Measurements from ENCODE around the gene ATL1.

The ATL1 gene

DNA sequence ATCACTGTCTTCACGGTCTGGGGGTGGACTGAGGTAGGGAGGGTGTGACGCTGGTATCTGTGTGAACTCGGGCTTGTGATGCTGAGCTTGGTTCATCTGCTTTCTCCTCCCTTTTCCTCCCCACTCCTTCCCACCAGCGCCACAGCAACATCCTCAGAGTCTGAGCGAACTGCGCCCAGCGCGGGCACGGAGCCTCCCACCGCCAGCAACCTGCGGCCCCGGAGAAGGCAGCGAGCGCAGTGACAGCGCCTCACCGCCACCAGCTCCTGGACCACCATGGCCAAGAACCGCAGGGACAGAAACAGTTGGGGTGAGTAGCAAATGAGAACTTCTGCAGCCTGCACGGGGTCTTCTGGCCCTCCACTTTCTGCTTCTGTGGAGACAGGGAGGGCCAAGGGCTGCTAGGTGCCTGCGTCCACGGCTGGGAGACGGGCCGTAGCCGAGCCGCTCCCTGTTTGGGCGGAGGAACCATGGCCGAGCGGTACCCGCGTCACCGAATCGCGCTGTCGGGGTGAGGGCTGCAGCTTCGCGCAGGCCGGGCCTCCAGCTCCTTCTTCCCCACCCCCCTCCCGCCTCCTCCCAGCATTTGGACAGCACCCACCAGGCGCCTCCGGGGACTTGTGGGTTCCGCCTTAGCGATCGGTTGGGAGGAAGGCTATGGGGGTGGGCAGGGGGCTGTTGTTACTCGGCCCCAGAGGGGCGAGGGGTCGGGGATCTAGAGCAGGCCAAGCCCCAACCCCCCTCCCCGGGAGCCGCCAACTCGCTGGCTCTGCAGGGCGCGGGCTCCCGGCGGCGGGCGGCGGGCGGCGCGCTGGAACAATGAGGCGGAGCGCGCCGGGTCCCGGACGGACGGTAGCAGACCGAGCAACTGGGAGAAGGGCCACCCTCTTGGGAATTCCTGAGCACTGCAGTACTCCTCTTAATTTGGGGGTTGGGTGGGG is at the start of gene ATL1:
TSS of gene ATL1 (plus strand) at position 156 of the 941 bp plus-strand sequence. CDS start at position 277, 121 bp downstream.
- in situ Hi-C loops (cut with MboI; ENCODE audit: low sequenced_read_pairs), result no loop called here

DNA sequence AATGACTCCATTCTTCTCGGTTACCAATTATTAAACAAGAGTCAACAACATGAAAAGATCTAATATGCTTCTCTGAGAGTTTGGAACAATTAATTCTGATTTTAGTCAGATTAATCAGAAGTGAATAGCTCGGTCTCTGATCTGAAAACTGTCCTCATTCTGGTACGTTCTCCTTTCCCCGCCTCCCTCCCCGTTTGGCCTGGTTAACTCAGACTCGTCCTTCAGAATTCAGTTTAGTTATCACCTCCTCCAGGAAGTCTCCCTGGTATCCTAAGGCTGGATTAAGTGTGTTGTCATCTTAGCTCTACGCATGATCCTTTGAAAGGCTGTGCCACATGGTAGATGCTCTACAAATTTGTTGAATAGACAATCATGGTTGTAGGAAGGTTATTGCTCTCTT is 49.8 kb upstream of the ATL1 start:
- in situ Hi-C loops (cut with MboI; ENCODE audit: low sequenced_read_pairs), result no loop called here

- in situ Hi-C loops (cut with MboI; ENCODE audit: low sequenced_read_pairs), result no loop called here
Observed at GRCh38 chr14:50512463-50512862, 47.5 kb upstream of the ATL1 start.

GRCh38 chr14:50516091-50516490 is 43.9 kb upstream of the ATL1 start:
- in situ Hi-C loops (cut with MboI; ENCODE audit: low sequenced_read_pairs), result no loop called here

GRCh38 chr14:50520947-50521815 is 38.8 kb upstream of the ATL1 start:
- in situ Hi-C loops (cut with MboI; ENCODE audit: low sequenced_read_pairs), result no loop called here

- in situ Hi-C loops (cut with MboI; ENCODE audit: low sequenced_read_pairs), result no loop called here
Observed at GRCh38 chr14:50521912-50522341, 38.0 kb upstream of the ATL1 start.

GRCh38 chr14:50523271-50524041 is 36.5 kb upstream of the ATL1 start:
- in situ Hi-C loops (cut with MboI; ENCODE audit: low sequenced_read_pairs), result no loop called here

GRCh38 chr14:50524060-50524459 is 35.9 kb upstream of the ATL1 start:
- in situ Hi-C loops (cut with MboI; ENCODE audit: low sequenced_read_pairs), result no loop called here

DNA sequence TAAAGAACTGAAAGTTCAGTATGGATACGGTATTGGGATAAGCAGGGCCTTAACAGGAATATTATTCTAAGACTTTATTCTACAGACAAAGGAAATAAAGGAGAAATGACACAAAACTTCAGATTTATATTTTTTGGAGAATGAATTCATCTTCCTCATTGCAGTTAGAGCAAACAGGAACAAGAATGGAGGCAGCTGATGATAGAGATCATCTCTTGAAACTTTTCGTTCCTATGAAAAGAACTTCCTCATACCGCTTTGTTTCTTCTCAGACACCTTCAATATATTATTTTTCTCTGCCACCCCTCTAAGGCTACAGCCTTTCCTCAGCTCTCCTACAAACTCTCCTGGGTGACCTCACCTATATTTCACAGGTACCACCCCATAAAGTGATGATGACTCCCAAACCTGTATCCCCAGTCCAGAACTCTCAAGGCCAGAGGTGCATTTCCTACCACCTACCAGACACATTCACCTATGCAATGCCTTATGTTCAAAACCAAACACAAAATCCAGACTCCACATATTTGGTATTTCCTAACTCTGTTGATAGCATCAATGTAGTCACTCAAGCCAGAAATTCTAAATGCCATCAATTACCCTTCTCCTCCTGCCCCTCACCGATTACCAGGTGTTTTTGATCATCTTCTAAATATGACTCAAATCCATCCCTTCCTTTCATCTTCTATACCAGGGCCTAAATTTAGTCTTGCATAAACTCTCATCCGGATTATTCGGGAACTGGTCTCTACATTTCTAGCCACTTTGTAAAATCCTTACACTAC is 35.0 kb upstream of the ATL1 start:
- in situ Hi-C loops (cut with MboI; ENCODE audit: low sequenced_read_pairs), result loop anchor here (25.0 kb wide), 1 partner anchor 213 kb away; the partner anchor contains the start of genes DMAC2L and L2HGDH

- in situ Hi-C loops (cut with MboI; ENCODE audit: low sequenced_read_pairs), result loop anchor here (25.0 kb wide), 1 partner anchor 216 kb away; the partner anchor contains the start of genes DMAC2L and L2HGDH
Observed at GRCh38 chr14:50528000-50528399, 31.9 kb upstream of the ATL1 start.

DNA sequence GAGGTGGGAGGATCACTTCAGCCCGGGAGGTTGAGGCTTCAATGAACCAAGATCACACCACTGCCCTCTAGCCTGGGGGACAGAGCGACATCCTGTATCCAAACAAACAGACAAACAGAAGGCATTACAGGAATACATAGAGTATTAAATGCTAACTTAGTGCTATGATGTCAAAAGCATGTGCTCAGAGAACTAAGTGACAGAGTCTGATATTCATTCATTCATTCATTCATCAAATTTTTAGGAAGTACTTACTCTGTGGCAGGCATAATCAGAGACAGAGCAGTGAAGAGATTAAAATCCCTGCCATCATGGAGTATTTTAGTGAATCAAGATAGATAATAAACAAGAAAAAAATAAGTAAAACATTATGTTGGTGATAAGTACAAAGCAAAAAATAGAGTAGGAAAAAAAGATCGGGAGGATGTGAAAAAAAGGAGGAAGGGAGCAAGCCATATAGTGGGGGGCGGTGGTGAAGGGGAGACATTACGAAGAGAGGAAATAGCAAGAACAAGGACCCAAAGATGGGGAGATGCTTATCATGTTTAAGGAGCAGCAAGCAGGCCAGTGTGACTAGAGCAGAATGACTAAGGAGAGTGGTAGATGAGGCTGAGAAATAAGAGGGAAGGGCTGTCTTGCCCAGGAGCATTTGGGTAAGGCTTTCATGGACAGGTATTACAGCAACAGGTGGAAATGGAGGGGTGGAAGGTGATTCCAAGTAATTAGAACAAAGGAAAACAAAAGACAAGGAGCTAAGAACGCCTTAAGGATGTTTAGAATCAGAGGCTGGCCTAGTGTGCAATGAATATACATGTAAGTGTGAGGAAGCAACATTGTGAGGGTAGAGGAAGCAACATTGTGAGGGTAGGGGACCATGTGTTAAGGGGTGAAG is 30.4 kb upstream of the ATL1 start:
- in situ Hi-C loops (cut with MboI; ENCODE audit: low sequenced_read_pairs), result loop anchor here (25.0 kb wide), 1 partner anchor 217 kb away; the partner anchor contains the start of genes DMAC2L and L2HGDH

DNA sequence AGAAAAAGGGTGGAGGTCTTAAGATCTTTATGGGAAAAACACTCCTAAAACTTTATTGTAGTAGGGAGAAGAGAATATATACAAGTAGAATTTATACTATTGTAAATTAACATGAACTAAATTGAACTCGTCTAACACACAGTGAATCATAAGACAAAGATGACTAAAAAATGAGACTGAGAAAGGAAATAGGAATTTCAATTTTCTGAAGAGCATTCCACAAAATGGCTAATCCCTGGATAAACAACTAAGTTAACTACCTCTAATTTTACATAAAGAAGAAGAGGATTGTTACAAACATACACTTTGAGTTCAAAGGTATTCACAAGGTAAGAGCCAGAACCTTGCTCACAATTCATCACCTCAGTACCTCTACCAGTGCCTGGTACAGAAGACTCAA is 29.6 kb upstream of the ATL1 start:
- in situ Hi-C loops (cut with MboI; ENCODE audit: low sequenced_read_pairs), result loop anchor here (25.0 kb wide), 1 partner anchor 218 kb away; the partner anchor contains the start of genes DMAC2L and L2HGDH

- in situ Hi-C loops (cut with MboI; ENCODE audit: low sequenced_read_pairs), result loop anchor here (25.0 kb wide), 1 partner anchor 219 kb away; the partner anchor contains the start of genes DMAC2L and L2HGDH
Observed at GRCh38 chr14:50530794-50531365, 29.1 kb upstream of the ATL1 start.

GRCh38 chr14:50531595-50532501 is 28.1 kb upstream of the ATL1 start:
- in situ Hi-C loops (cut with MboI; ENCODE audit: low sequenced_read_pairs), result loop anchor here (25.0 kb wide), 1 partner anchor 220 kb away; the partner anchor contains the start of genes DMAC2L and L2HGDH

DNA sequence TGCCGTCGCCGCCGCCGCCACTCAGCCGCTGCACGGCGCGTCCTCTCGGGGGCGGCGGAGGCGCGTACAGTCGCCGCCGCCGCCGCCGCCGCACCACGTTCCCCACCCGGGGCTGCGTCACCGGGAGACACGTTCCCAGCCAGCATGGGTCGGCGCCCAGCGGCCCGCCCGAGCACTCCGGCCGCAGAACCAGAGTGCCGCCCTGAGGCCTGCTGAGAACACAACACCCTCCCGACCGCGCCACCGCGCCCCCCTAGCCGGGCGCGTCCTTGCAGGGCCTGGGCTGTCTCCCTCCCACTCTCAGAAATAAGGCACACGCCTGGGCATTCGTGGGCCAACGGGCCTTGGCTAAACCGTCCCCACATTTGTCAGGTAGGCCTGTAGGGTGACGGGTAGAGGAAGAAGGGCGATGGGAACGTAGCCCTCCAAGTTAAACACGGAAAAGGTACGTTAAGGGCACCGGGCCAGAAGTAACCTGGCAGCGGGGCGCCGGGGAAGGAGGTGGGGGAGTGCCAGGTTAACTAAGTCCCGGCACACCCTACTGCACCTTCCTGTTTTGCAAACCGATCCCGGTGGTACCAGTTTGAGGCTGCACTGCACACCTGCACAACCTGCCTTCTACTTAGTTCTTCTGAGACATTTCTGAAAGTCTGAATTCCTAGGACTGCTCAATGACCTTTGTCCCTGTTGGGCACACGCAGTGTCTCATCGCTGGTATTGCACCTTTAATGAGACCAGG is 27.3 kb upstream of the ATL1 start, which contains the start of gene MAP4K5:
TSS of gene MAP4K5 (minus strand) at position 68 of the 739 bp plus-strand sequence. CDS start 520 bp downstream, outside the sequence.
- in situ Hi-C loops (cut with MboI; ENCODE audit: low sequenced_read_pairs), result loop anchor here (25.0 kb wide), 1 partner anchor 220 kb away; the partner anchor contains the start of genes DMAC2L and L2HGDH

- in situ Hi-C loops (cut with MboI; ENCODE audit: low sequenced_read_pairs), result loop anchor here (25.0 kb wide), 1 partner anchor 221 kb away; the partner anchor contains the start of genes DMAC2L and L2HGDH
Observed at GRCh38 chr14:50533241-50533705, 26.7 kb upstream of the ATL1 start.

All from HL-60/S4 treated with phorbol 12-myristate 13-acetate at 8.2 ng/mL for 4 days and 3 days (cell line).